ENCODE results near the gene CNTNAP2. TPM values are rescaled to one million over a fixed set of nuclear protein-coding genes. Genes with fewer than 3 reads are reported as not detected.

CNTNAP2 gene
- total and polyA plus RNA-seq, 2 of the 4 experiments (the other 2 are of a cell fraction): not detected

DNA sequence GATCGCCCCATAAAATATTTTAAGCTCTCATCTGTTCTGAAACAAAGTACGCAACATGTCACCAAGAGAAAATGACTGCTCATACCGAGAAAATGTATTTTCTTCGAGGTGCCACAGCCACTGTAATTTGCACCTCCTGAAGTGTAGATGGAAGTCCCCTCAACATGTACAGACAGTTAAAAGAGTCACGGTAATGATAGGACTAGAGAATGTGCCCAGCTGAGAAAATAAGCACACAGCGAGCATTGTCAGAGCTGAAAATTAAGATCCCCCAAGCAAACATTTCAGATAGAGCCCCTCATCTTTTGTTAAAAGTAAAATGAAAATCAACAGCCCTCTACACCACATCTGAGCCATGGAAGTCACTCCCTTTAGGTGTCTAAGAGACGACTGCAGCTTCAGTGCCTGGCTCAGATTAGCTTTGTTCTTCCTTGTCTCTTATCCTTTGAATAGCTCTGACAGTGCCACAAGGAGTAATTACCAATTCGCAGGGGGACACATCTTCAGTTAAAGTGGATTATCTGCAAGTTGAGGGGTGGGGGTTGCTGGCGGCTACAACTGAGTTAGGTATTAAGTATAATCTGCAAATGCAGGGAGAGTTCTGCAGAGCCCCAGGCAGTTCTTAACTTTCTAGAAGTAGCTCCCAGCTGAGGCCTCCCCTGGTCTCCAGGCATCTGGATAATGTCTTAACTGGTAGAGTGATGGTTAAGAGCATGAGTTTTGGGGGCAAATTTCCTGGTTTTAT lies 2251.3 kb downstream of the CNTNAP2 start:
- no peak overlapping the region for H3K27ac ChIP-seq (ENCODE audit: insufficient read depth, low read length)
- H4K5ac ChIP-seq (ENCODE audit: low read depth, low read length): no peak overlapping the region
- H4K91ac ChIP-seq (ENCODE audit: insufficient read depth, low read depth, low read length): no peak overlapping the region
- H3K14ac ChIP-seq (replicated peaks; ENCODE audit: low read depth, low read length): no peak overlapping the region
- in situ Hi-C loops (cut with MboI; ENCODE audit: low sequenced_read_pairs) (no loop called here), dilution Hi-C loops (cut with HindIII; ENCODE audit: low sequenced_read_pairs, unreplicated experiment) (no loop called here), intact Hi-C loops (cut with micrococcal nuclease) (no loop called here)
- ATAC-seq (ENCODE audit: low read depth) (no peak), DNase-seq (no peak)
- H3K36me3 ChIP-seq (ENCODE audit: control insufficient read depth, insufficient read depth, low read length): no peaks in the 10 kb centered on the region
- no peak overlapping the region for H2BK5ac ChIP-seq (ENCODE audit: low read depth, low read length, poor library complexity, severe bottlenecking)
- no peak overlapping the region for H3K23ac ChIP-seq (ENCODE audit: low read depth, low read length)
- no peaks in the 10 kb centered on the region for H3K4me1 ChIP-seq (ENCODE audit: control insufficient read depth, insufficient read depth, low read length)
- H2BK15ac ChIP-seq (ENCODE audit: low read depth, low read length): no peak overlapping the region
- 83% methylated on average over 1 of the region's 9 CpGs; no CpG with 5 or more reads in 1 of the 2 experiments for WGBS, 2 experiments (ENCODE audit: extremely low coverage in 2 of 2, insufficient read length in 1 of 2)
- BruUV-seq (replicated peaks): no TSS peak
- no peaks in the 10 kb centered on the region for H3K9me1 ChIP-seq (ENCODE audit: insufficient read depth, low read length)
- ChIA-PET CTCF (no interaction called here), POLR2A (ENCODE audit: unreplicated experiment) (no interaction called here)
- no peaks in the 10 kb centered on the region for H4K20me1 ChIP-seq (ENCODE audit: insufficient read depth, low read length)
- no peak overlapping the region for H3K4ac ChIP-seq (ENCODE audit: low read depth, low read length)
- H3K4me3 ChIP-seq (ENCODE audit: insufficient read depth, low read depth, low read length): no peak overlapping the region
- H2AK9ac ChIP-seq (replicated peaks; ENCODE audit: low read depth, low read length, poor library complexity): no peak overlapping the region
- H2BK120ac ChIP-seq (ENCODE audit: low read depth, low read length): no peak overlapping the region
- H3K9me3 ChIP-seq (ENCODE audit: control insufficient read depth, insufficient read depth, low read length): peaks cover 18% of the 10 kb centered on the region; the same call in 1 of the 2 replicates
- H3K18ac ChIP-seq (ENCODE audit: low read depth, low read length): no peak overlapping the region
- H4K8ac ChIP-seq (ENCODE audit: low read depth in 2 of 2, low read length in 2 of 2): no peak overlapping the region
- no peak overlapping the region for H3K4me2 ChIP-seq (ENCODE audit: low read depth, low read length)
- no peaks in the 10 kb centered on the region for H3K27me3 ChIP-seq (ENCODE audit: control insufficient read depth, insufficient read depth, low read length)
- H2BK20ac ChIP-seq (ENCODE audit: low read depth, low read length): no peak overlapping the region
- TF ChIP-seq NFE2L2 (IDR thresholded peaks at IDR 0.05; ENCODE audit: low read depth, low read length) (no peak), CEBPB (IDR thresholded peaks at IDR 0.05; ENCODE audit: low read depth, low read length) (no peak), SMC3 (IDR thresholded peaks at IDR 0.05; ENCODE audit: low read depth, low read length) (no peak), RAD21 (IDR thresholded peaks at IDR 0.05; ENCODE audit: low read length) (no peak), CHD1 (IDR thresholded peaks at IDR 0.05; ENCODE audit: low read depth, low read length) (no peak), RFX5 (IDR thresholded peaks at IDR 0.05; ENCODE audit: low read depth, low read length) (no peak), MAFK (IDR thresholded peaks at IDR 0.05; ENCODE audit: low read depth, low read length) (no peak), FOS (IDR thresholded peaks at IDR 0.05; ENCODE audit: low read depth, low read length) (no peak), MXI1 (IDR thresholded peaks at IDR 0.05; ENCODE audit: borderline replicate concordance, low read depth, low read length) (no peak), MAZ (IDR thresholded peaks at IDR 0.05; ENCODE audit: borderline replicate concordance, low read depth, low read length) (no peak), POLR2A (IDR thresholded peaks at IDR 0.05; ENCODE audit: low read depth, low read length) (no peak), BHLHE40 (IDR thresholded peaks at IDR 0.05; ENCODE audit: low read depth, low read length) (no peak), RCOR1 (IDR thresholded peaks at IDR 0.05; ENCODE audit: insufficient replicate concordance, low read length) (no peak)
- TF ChIP-seq, protein P1, sequence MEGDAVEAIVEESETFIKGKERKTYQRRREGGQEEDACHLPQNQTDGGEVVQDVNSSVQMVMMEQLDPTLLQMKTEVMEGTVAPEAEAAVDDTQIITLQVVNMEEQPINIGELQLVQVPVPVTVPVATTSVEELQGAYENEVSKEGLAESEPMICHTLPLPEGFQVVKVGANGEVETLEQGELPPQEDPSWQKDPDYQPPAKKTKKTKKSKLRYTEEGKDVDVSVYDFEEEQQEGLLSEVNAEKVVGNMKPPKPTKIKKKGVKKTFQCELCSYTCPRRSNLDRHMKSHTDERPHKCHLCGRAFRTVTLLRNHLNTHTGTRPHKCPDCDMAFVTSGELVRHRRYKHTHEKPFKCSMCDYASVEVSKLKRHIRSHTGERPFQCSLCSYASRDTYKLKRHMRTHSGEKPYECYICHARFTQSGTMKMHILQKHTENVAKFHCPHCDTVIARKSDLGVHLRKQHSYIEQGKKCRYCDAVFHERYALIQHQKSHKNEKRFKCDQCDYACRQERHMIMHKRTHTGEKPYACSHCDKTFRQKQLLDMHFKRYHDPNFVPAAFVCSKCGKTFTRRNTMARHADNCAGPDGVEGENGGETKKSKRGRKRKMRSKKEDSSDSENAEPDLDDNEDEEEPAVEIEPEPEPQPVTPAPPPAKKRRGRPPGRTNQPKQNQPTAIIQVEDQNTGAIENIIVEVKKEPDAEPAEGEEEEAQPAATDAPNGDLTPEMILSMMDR (conservative IDR thresholded peaks at IDR 0.05; ENCODE audit: low read depth, low read length): no peak
- TF ChIP-seq, protein P2, sequence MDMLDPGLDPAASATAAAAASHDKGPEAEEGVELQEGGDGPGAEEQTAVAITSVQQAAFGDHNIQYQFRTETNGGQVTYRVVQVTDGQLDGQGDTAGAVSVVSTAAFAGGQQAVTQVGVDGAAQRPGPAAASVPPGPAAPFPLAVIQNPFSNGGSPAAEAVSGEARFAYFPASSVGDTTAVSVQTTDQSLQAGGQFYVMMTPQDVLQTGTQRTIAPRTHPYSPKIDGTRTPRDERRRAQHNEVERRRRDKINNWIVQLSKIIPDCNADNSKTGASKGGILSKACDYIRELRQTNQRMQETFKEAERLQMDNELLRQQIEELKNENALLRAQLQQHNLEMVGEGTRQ (IDR thresholded peaks at IDR 0.05; ENCODE audit: low read depth, low read length): no peak
- TF ChIP-seq, protein P3, sequence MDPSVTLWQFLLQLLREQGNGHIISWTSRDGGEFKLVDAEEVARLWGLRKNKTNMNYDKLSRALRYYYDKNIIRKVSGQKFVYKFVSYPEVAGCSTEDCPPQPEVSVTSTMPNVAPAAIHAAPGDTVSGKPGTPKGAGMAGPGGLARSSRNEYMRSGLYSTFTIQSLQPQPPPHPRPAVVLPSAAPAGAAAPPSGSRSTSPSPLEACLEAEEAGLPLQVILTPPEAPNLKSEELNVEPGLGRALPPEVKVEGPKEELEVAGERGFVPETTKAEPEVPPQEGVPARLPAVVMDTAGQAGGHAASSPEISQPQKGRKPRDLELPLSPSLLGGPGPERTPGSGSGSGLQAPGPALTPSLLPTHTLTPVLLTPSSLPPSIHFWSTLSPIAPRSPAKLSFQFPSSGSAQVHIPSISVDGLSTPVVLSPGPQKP (IDR thresholded peaks at IDR 0.05; ENCODE audit: borderline replicate concordance, low read depth, low read length): no peak
- H2AFZ ChIP-seq (replicated peaks; ENCODE audit: low read length, poor library complexity): no peak overlapping the region
- no peak overlapping the region for H3K56ac ChIP-seq (ENCODE audit: extremely low read depth, insufficient read depth, low read length)
- H3K9ac ChIP-seq (ENCODE audit: low read depth, low read length): no peak overlapping the region
- no peaks in the 10 kb centered on the region for H3K79me1 ChIP-seq (ENCODE audit: low read depth in 1 of 2, low read length in 2 of 2)
- H2AK5ac ChIP-seq (ENCODE audit: low read depth, low read length): no peak overlapping the region
